IPS DF 6.9 (cell line): Measurements from ENCODE around the gene CCDC116.
"Not testable (repeated sequence)": the region's sequence is repeated elsewhere in the genome, so short reads cannot be mapped to it uniquely, and the experiment has no call there.

ENCODE experiments used
- DNase-seq: peaks from one replicate; pipeline ENCODE4 v3.0.0-alpha.2; 2013; ENCODE audit warnings: low read depth, low spot score
- H3K27ac ChIP-seq: one replicate; pipeline ENCODE4 v1.5.1; 2013; ENCODE audit warnings: low read length, control low read depth
- H3K27me3 ChIP-seq: 2 replicates; pipeline ENCODE4 v1.6.1; 2013; ENCODE audit warnings: mild to moderate bottlenecking, low read length; ENCODE audit not compliant: control insufficient read depth, insufficient read depth
- H3K36me3 ChIP-seq: 2 replicates; pipeline ENCODE4 v1.6.1; 2013; ENCODE audit warnings: low read length; ENCODE audit not compliant: control insufficient read depth, insufficient read depth
- H3K4me1 ChIP-seq: 2 replicates; pipeline ENCODE4 v1.6.1; 2013; ENCODE audit warnings: low read length; ENCODE audit not compliant: control insufficient read depth, insufficient read depth
- H3K4me3 ChIP-seq: 2 replicates; pipeline ENCODE4 v1.5.1; 2013; ENCODE audit warnings: mild to moderate bottlenecking, low read length
- H3K9me3 ChIP-seq: 2 replicates; pipeline ENCODE4 v1.6.1; 2013; ENCODE audit warnings: low read length, inconsistent platforms; ENCODE audit not compliant: control insufficient read depth, insufficient read depth
- WGBS: extraction: QIAGEN DNeasy Blood & Tissue Kit; methylation state at CpG from one replicate; pipeline ENCODE4 v1.1.7; 2013; ENCODE audit warnings: mixed read lengths, missing lambda C conversion rate; ENCODE audit not compliant: insufficient read length, insufficient coverage; 5-methylcytosine and 5-hydroxymethylcytosine counted together

The CCDC116 gene

GRCh38 chr22:21669026-21669425 is 36.5 kb downstream of the CCDC116 start:
- Histone ChIP-seq H3K27ac (no peak overlapping the region), H3K9me3 (no peaks in the 10 kb centered on the region), H3K36me3 (peaks cover 22% of the 10 kb centered on the region), H3K4me1 (no peaks in the 10 kb centered on the region), H3K27me3 (no peaks in the 10 kb centered on the region), H3K4me3 (no peak overlapping the region)
- no peak for DNase-seq
- WGBS: no CpG with 5 or more reads among the region's 9 CpGs

- WGBS: no CpG with 5 or more reads among the region's 6 CpGs
- H3K4me1 ChIP-seq: no peaks in the 10 kb centered on the region
Observed at GRCh38 chr22:21672107-21672629, 39.6 kb downstream of the CCDC116 start.

GRCh38 chr22:21673534-21674321 is 41.2 kb downstream of the CCDC116 start:
- no peak overlapping the region for H3K27ac ChIP-seq
- H3K36me3 ChIP-seq: peaks cover 28% of the 10 kb centered on the region
- H3K27me3 ChIP-seq: no peaks in the 10 kb centered on the region
- no peaks in the 10 kb centered on the region for H3K4me1 ChIP-seq
- WGBS: no CpG with 5 or more reads among the region's 12 CpGs
- H3K4me3 ChIP-seq: no peak overlapping the region
- H3K9me3 ChIP-seq: no peaks in the 10 kb centered on the region
- DNase-seq: no peak

More at GRCh38 chr22:21672107-21672629, 39.6 kb downstream of the CCDC116 start:
- Histone ChIP-seq H3K27ac (no peak overlapping the region), H3K4me3 (no peak overlapping the region), H3K9me3 (no peaks in the 10 kb centered on the region), H3K36me3 (peaks cover 28% of the 10 kb centered on the region), H3K27me3 (no peaks in the 10 kb centered on the region)
- DNase-seq: no peak

GRCh38 chr22:21674638-21675245 is 42.2 kb downstream of the CCDC116 start:
- Histone ChIP-seq H3K27ac (no peak overlapping the region), H3K4me1 (no peaks in the 10 kb centered on the region), H3K36me3 (peaks cover 28% of the 10 kb centered on the region), H3K27me3 (no peaks in the 10 kb centered on the region), H3K4me3 (no peak overlapping the region), H3K9me3 (no peaks in the 10 kb centered on the region)
- DNase-seq: no peak
- WGBS: no CpG with 5 or more reads among the region's 12 CpGs

- no peaks in the 10 kb centered on the region for H3K27me3 ChIP-seq
- no CpG with 5 or more reads among the region's 15 CpGs for WGBS
- no peaks in the 10 kb centered on the region; the same call in 1 of the 2 replicates for H3K4me1 ChIP-seq
- DNase-seq: no peak
- H3K27ac ChIP-seq: no peak overlapping the region
- H3K4me3 ChIP-seq: no peak overlapping the region
- H3K9me3 ChIP-seq: no peaks in the 10 kb centered on the region
- peaks cover 23% of the 10 kb centered on the region for H3K36me3 ChIP-seq
Observed at GRCh38 chr22:21677606-21678443, 45.3 kb downstream of the CCDC116 start.

- not testable (repeated sequence) for H3K27ac ChIP-seq, H3K27me3 ChIP-seq, H3K4me3 ChIP-seq, H3K4me1 ChIP-seq, DNase-seq, H3K9me3 ChIP-seq
- WGBS: no CpG with 5 or more reads among the region's 12 CpGs
- H3K36me3 ChIP-seq: peaks cover 16% of the 10 kb centered on the region
Observed at GRCh38 chr22:21678842-21679241, 46.3 kb downstream of the CCDC116 start.

GRCh38 chr22:21679383-21679782 is 46.8 kb downstream of the CCDC116 start:
- no CpG with 5 or more reads among the region's 4 CpGs for WGBS
- no peak overlapping the region for H3K27ac ChIP-seq
- H3K4me1 ChIP-seq: no peaks in the 10 kb centered on the region; the same call in 1 of the 2 replicates
- H3K9me3 ChIP-seq: no peaks in the 10 kb centered on the region
- no peak for DNase-seq
- no peak overlapping the region for H3K4me3 ChIP-seq
- H3K36me3 ChIP-seq: peaks cover 14% of the 10 kb centered on the region
- no peaks in the 10 kb centered on the region for H3K27me3 ChIP-seq

- no peak overlapping the region for H3K4me3 ChIP-seq
- no CpG with 5 or more reads among the region's 21 CpGs for WGBS
- no peak for DNase-seq
Observed at GRCh38 chr22:21680830-21681565, 48.4 kb downstream of the CCDC116 start.

GRCh38 chr22:21681566-21682370 is 49.2 kb downstream of the CCDC116 start:
- Histone ChIP-seq H3K27ac (no peak overlapping the region), H3K4me1 (no peaks in the 10 kb centered on the region; the same call in 1 of the 2 replicates), H3K27me3 (no peaks in the 10 kb centered on the region), H3K4me3 (no peak overlapping the region), H3K36me3 (peaks cover 8% of the 10 kb centered on the region; the same call in 1 of the 2 replicates), H3K9me3 (no peaks in the 10 kb centered on the region)
- DNase-seq: no peak
- no CpG with 5 or more reads among the region's 24 CpGs for WGBS

More at GRCh38 chr22:21680830-21681565, 48.4 kb downstream of the CCDC116 start:
- no peak overlapping the region for H3K27ac ChIP-seq
- no peaks in the 10 kb centered on the region; the same call in 1 of the 2 replicates for H3K4me1 ChIP-seq
- no peaks in the 10 kb centered on the region for H3K27me3 ChIP-seq
- H3K9me3 ChIP-seq: no peaks in the 10 kb centered on the region
- peaks cover 9% of the 10 kb centered on the region; the same call in 1 of the 2 replicates for H3K36me3 ChIP-seq
